CD4-positive, alpha-beta memory T cell (primary cell): Measurements from ENCODE around the gene CAPN10. TPM values are rescaled to one million over a fixed set of nuclear protein-coding genes. Genes with fewer than 3 reads are reported as not detected.
A peak's percentile ranks its signal among the peaks of the same experiment; 100 is the strongest.

Source experiments
- CTCF ChIA-PET: fragments of 350-600 bp; sonication (Branson Sonifier 250); formaldehyde crosslinking; loops from one replicate; lab custom pipeline; 2021; ENCODE audit warnings: inconsistent platforms; ENCODE audit not compliant: partially characterized antibody; lab: Charles Lee
- POLR2A ChIA-PET: fragments of 350-600 bp; sonication (Branson Sonifier 250); formaldehyde crosslinking; loops from one replicate; lab custom pipeline; 2021; ENCODE audit not compliant: partially characterized antibody; lab: Charles Lee
- DNase-seq, 5 donors: peaks; one replicate each; pipeline versions ENCODE4 v3.0.0 to v3.0.0-alpha.2; 2020 to 2022; ENCODE audit warnings: mixed read lengths in 1 of 5
- H3K27ac ChIP-seq: one replicate; pipeline ENCODE4 v1.7.0; 2013; ENCODE audit warnings: low read depth, low read length
- H3K27me3 ChIP-seq: 2 replicates; pipeline ENCODE4 v1.7.0; 2013; ENCODE audit warnings: mild to moderate bottlenecking, low read length, moderate library complexity; ENCODE audit not compliant: insufficient read depth
- H3K36me3 ChIP-seq: 2 replicates; pipeline ENCODE4 v1.7.0; 2013; ENCODE audit warnings: mild to moderate bottlenecking, low read length, moderate library complexity; ENCODE audit not compliant: insufficient read depth
- H3K4me1 ChIP-seq: 2 replicates; pipeline ENCODE4 v1.7.0; 2013; ENCODE audit warnings: mild to moderate bottlenecking, low read length, moderate library complexity; ENCODE audit not compliant: insufficient read depth
- H3K4me3 ChIP-seq, 2 donors: one replicate each; pipeline ENCODE4 v1.7.0; 2013; ENCODE audit warnings: low read length in 2 of 2, mild to moderate bottlenecking in 1 of 2
- H3K9me3 ChIP-seq, 2 donors: one replicate each; pipeline ENCODE4 v1.7.0; 2013; ENCODE audit warnings: low read length in 2 of 2, control low read depth in 1 of 2; ENCODE audit not compliant: control insufficient read depth in 1 of 2
- H3K27ac Mint-ChIP-seq, 7 donors: one replicate each; pipeline ENCODE4 v1.8.0; 2020 to 2021; ENCODE audit warnings: mixed read lengths in 7 of 7, mild to moderate bottlenecking in 6 of 7, inconsistent platforms in 3 of 7, moderate library complexity in 3 of 7
- H3K27me3 Mint-ChIP-seq, 2 donors: one replicate each; pipeline ENCODE4 v1.8.0; 2020 to 2021; ENCODE audit warnings: mixed read lengths in 2 of 2
- H3K36me3 Mint-ChIP-seq, 2 donors: one replicate each; pipeline ENCODE4 v1.8.0; 2020 to 2021; ENCODE audit warnings: mixed read lengths in 2 of 2, inconsistent platforms in 1 of 2, mild to moderate bottlenecking in 1 of 2
- H3K4me1 Mint-ChIP-seq, 4 donors: one replicate each; pipeline ENCODE4 v1.8.0; 2020 to 2021; ENCODE audit warnings: mixed read lengths in 4 of 4, mild to moderate bottlenecking in 1 of 4
- H3K4me3 Mint-ChIP-seq, 8 donors: one replicate each; pipeline ENCODE4 v1.8.0; 2020 to 2021; ENCODE audit warnings: mixed read lengths in 8 of 8, mild to moderate bottlenecking in 7 of 8, moderate library complexity in 6 of 8, inconsistent platforms in 3 of 8
- H3K9me3 Mint-ChIP-seq, 8 donors: one replicate each; pipeline ENCODE4 v1.8.0; 2020 to 2021; ENCODE audit warnings: mixed read lengths in 8 of 8, mild to moderate bottlenecking in 5 of 8, inconsistent platforms in 3 of 8, moderate library complexity in 1 of 8
- intact Hi-C: fragments of 100-400 bp; cut with micrococcal nuclease; formaldehyde crosslinking; loops from one replicate; pipeline ENCODE4 v1.15.1; 2023
- polyA plus RNA-seq, 2 donors: library from polyadenylated mRNA; unstranded; fragments of 300-500 nt; fragmentation: Illumina TruSeq; gene quantifications; one replicate each; pipeline ENCODE4 v1.2.3, GENCODE V29; 2021
- total RNA-seq, 2 experiments: library from RNA; stranded (reverse); gene quantifications; one replicate each; pipeline ENCODE4 v1.2.3, GENCODE V29; 2021

Gene CAPN10
- total and polyA plus RNA-seq, 4 experiments from 2014 or later = 9.9 to 83.0 (median 49.7) TPM

- peaks cover 10 to 33% of the 10 kb centered on the region in 2 donors for H3K36me3 Mint-ChIP-seq
- no peaks in the 10 kb centered on the region for H3K27me3 Mint-ChIP-seq
- no peak within 1 kb of the TSS for H3K4me3 ChIP-seq
- H3K4me1 ChIP-seq = peaks cover 56% of the 10 kb centered on the region
- H3K4me1 Mint-ChIP-seq = peaks cover 28 to 59% (median 44%) of the 10 kb centered on the region in 4 donors
- peak within 1 kb of the TSS in 6 of 7 donors; percentile 39 to 99 (median 75) for H3K27ac Mint-ChIP-seq
- H3K27ac ChIP-seq = no peak within 1 kb of the TSS
- peaks cover 0 to 3% (median 0%) of the 10 kb centered on the region in 8 donors for H3K9me3 Mint-ChIP-seq
- H3K9me3 ChIP-seq = no peaks in the 10 kb centered on the region
- peaks cover 14% of the 10 kb centered on the region for H3K36me3 ChIP-seq
- intact Hi-C loops = no loop called here
- POLR2A ChIA-PET = interaction anchor here (1.4 to 20.6 kb wide), 3 partner anchors 15 to 29 kb away, joined by 13 to 461 read pairs (median 249); partner anchors contain the start of genes CAPN10 and RNPEPL1
- peak within 1 kb of the TSS; percentile 67 to 89 (median 84) for H3K4me3 Mint-ChIP-seq
- no peaks in the 10 kb centered on the region for H3K27me3 ChIP-seq
- CTCF ChIA-PET = interaction anchor here (1.2 to 5.2 kb wide), 4 partner anchors 8 to 44 kb away, joined by 3 to 26 read pairs (median 16); partner anchors contain the start of gene CAPN10
- peak; percentile 52 to 60 (median 57) for DNase-seq
Observed at GRCh38 chr2:240557808-240558207, 28.7 kb upstream of the CAPN10 start, which contains the start of gene ANKMY1. ANKMY1 (minus strand) TSS chr2:240557988; CDS start chr2:240557335, 653 bp downstream.

- H3K4me1 ChIP-seq = peaks cover 61% of the 10 kb centered on the region
- peaks cover 12% of the 10 kb centered on the region for H3K36me3 ChIP-seq
- H3K36me3 Mint-ChIP-seq = peaks cover 10 to 30% of the 10 kb centered on the region in 2 donors
- no peaks in the 10 kb centered on the region for H3K27me3 ChIP-seq
- H3K4me3 ChIP-seq = no peak overlapping the region
- ChIA-PET POLR2A (interaction anchor here (12.6 to 20.6 kb wide), 2 partner anchors 15 to 28 kb away, joined by 249 to 461 read pairs; partner anchors contain the start of genes CAPN10 and RNPEPL1), CTCF (interaction anchor here (1.2 to 4.7 kb wide), 4 partner anchors 15 to 44 kb away, joined by 3 to 26 read pairs (median 8); partner anchors contain the start of gene CAPN10)
- intact Hi-C loops = no loop called here
- no peaks in the 10 kb centered on the region for H3K27me3 Mint-ChIP-seq
- H3K9me3 Mint-ChIP-seq = peaks cover 0 to 3% (median 0%) of the 10 kb centered on the region in 8 donors
- H3K9me3 ChIP-seq = no peaks in the 10 kb centered on the region
- peaks cover 29 to 64% (median 46%) of the 10 kb centered on the region in 4 donors for H3K4me1 Mint-ChIP-seq
- peak overlapping the region in 5 of 7 donors; percentile 39 to 99 (median 75) for H3K27ac Mint-ChIP-seq
- H3K4me3 Mint-ChIP-seq = peak overlapping the region; percentile 63 to 89 (median 84)
- H3K27ac ChIP-seq = no peak overlapping the region
- DNase-seq = no peak
Observed at GRCh38 chr2:240558236-240558761, 28.2 kb upstream of the CAPN10 start.

- Histone ChIP-seq H3K9me3 (no peaks in the 10 kb centered on the region), H3K36me3 (peaks cover 13% of the 10 kb centered on the region), H3K4me3 (peak overlapping the region; percentile 11 to 54), H3K27ac (peak overlapping the region; percentile 86), H3K27me3 (no peaks in the 10 kb centered on the region), H3K4me1 (peaks cover 71% of the 10 kb centered on the region)
- POLR2A ChIA-PET = interaction anchor here (12.6 to 20.6 kb wide), 2 partner anchors 14 to 27 kb away, joined by 249 to 461 read pairs; partner anchors contain the start of genes CAPN10 and RNPEPL1
- no peak for DNase-seq
- CTCF ChIA-PET = interaction anchor here (2.0 to 4.7 kb wide), 3 partner anchors 21 to 45 kb away, joined by 8 to 26 read pairs (median 9); partner anchors contain the start of gene CAPN10
- H3K4me1 Mint-ChIP-seq = peaks cover 36 to 74% (median 54%) of the 10 kb centered on the region in 4 donors
- H3K36me3 Mint-ChIP-seq = peaks cover 10 to 33% of the 10 kb centered on the region in 2 donors
- intact Hi-C loops = no loop called here
- peaks cover 0 to 3% (median 0%) of the 10 kb centered on the region in 8 donors for H3K9me3 Mint-ChIP-seq
- H3K27ac Mint-ChIP-seq = peak overlapping the region; percentile 67 to 99 (median 91)
- H3K4me3 Mint-ChIP-seq = peak overlapping the region; percentile 79 to 89 (median 86)
- no peaks in the 10 kb centered on the region for H3K27me3 Mint-ChIP-seq
Observed at GRCh38 chr2:240559286-240559685, 27.2 kb upstream of the CAPN10 start.

GRCh38 chr2:240560084-240560479, 26.5 kb upstream of the CAPN10 start, which contains the start of gene DUSP28:
DUSP28 (plus strand) TSS chr2:240560357; CDS start chr2:240560685, 328 bp downstream.
- CTCF ChIA-PET = interaction anchor here (1.1 to 2.0 kb wide), 5 partner anchors 12 to 46 kb away, joined by 3 to 11 read pairs (median 7); partner anchors contain the start of gene CAPN10
- no peaks in the 10 kb centered on the region for H3K27me3 ChIP-seq
- Mint-ChIP-seq H3K36me3 (peaks cover 18 to 35% of the 10 kb centered on the region in 2 donors), H3K4me3 (peak within 1 kb of the TSS; percentile 84 to 91 (median 88)), H3K4me1 (peaks cover 43 to 78% (median 62%) of the 10 kb centered on the region in 4 donors), H3K27ac (peak within 1 kb of the TSS; percentile 86 to 99 (median 94)), H3K27me3 (no peaks in the 10 kb centered on the region), H3K9me3 (peaks cover 0 to 3% (median 0%) of the 10 kb centered on the region in 8 donors)
- peaks cover 79% of the 10 kb centered on the region for H3K4me1 ChIP-seq
- H3K4me3 ChIP-seq = peak within 1 kb of the TSS; percentile 54 to 90
- no peaks in the 10 kb centered on the region for H3K9me3 ChIP-seq
- intact Hi-C loops = loop anchor here (1.0 to 10.0 kb wide), 7 partner anchors 8 to 1158 kb away; partner anchors contain the start of genes ATG4B, HDAC4, HDLBP and NDUFA10
- DNase-seq = peak; percentile 88 to 92 (median 90)
- POLR2A ChIA-PET = interaction anchor here (1.4 to 20.6 kb wide), 7 partner anchors 13 to 1077 kb away, joined by 3 to 461 read pairs (median 13); partner anchors contain the start of genes ATG4B, CAPN10, RNPEPL1 and THAP4
- H3K27ac ChIP-seq = peak within 1 kb of the TSS; percentile 86
- peaks cover 8% of the 10 kb centered on the region for H3K36me3 ChIP-seq

GRCh38 chr2:240560480-240561324, 25.8 kb upstream of the CAPN10 start:
- Histone ChIP-seq H3K36me3 (peaks cover 8% of the 10 kb centered on the region), H3K9me3 (no peaks in the 10 kb centered on the region), H3K27ac (peak overlapping the region; percentile 86), H3K4me1 (peaks cover 85% of the 10 kb centered on the region), H3K27me3 (no peaks in the 10 kb centered on the region), H3K4me3 (peak overlapping the region; percentile 54 to 90)
- Mint-ChIP-seq H3K27ac (peak overlapping the region; percentile 86 to 99 (median 94)), H3K36me3 (peaks cover 21 to 39% of the 10 kb centered on the region in 2 donors), H3K27me3 (no peaks in the 10 kb centered on the region), H3K9me3 (peaks cover 0 to 3% (median 0%) of the 10 kb centered on the region in 8 donors), H3K4me1 (peaks cover 47 to 84% (median 67%) of the 10 kb centered on the region in 4 donors), H3K4me3 (peak overlapping the region; percentile 84 to 91 (median 88))
- POLR2A ChIA-PET = interaction anchor here (0.8 to 20.6 kb wide), 17 partner anchors 10 to 1141 kb away, joined by 3 to 461 read pairs (median 4); partner anchors contain the start of genes ATG4B, CAPN10, GPR35 and ING5
- intact Hi-C loops = loop anchor here (1.0 to 10.0 kb wide), 8 partner anchors 8 to 1158 kb away; partner anchors contain the start of genes ATG4B, CAPN10, HDAC4 and HDLBP
- peak; percentile 99 to 100 (median 99) for DNase-seq
- CTCF ChIA-PET = interaction anchor here (1.1 to 2.0 kb wide), 5 partner anchors 12 to 46 kb away, joined by 3 to 13 read pairs (median 7); partner anchors contain the start of gene CAPN10
